ENCODE measurements around the gene TYMP. TPM values are rescaled to one million over a fixed set of nuclear protein-coding genes. Genes with fewer than 3 reads are reported as not detected.

The TYMP gene
- total and polyA plus RNA-seq, 2 donors (not counting 3 experiments of a cell fraction or from before 2014, with no cell fraction given): 2.0 to 2.4 TPM

GRCh38 chr22:50544078-50544745 lies 14.4 kb upstream of the TYMP start:
- CTCF ChIA-PET: interaction anchor here (0.6 to 2.3 kb wide), 3 partner anchors 18 to 75 kb away, joined by 4 to 9 read pairs (median 7); partner anchors contain the start of genes SCO2 and SYCE3
- Histone ChIP-seq H3K9ac (replicated peaks; ENCODE audit: extremely low read depth, insufficient read depth, low read length) (no peak overlapping the region), H3K27me3 (ENCODE audit: control insufficient read depth in 2 of 2, insufficient read depth in 2 of 2, low read length in 2 of 2) (peaks cover 20 to 33% of the 10 kb centered on the region in 2 experiments), H3K27ac (ENCODE audit: insufficient read depth, low read depth, low read length) (no peak overlapping the region), H3K9me1 (replicated peaks; ENCODE audit: control insufficient read depth, extremely low read depth, insufficient read depth, low read length) (no peaks in the 10 kb centered on the region), H3K4me3 (replicated peaks in 1 of 3; ENCODE audit: insufficient read depth in 1 of 3, low read depth in 1 of 3, low read length in 3 of 3) (no peak overlapping the region), H4K20me1 (replicated peaks; ENCODE audit: control insufficient read depth, extremely low read depth, insufficient read depth, low read length) (no peaks in the 10 kb centered on the region), H2AFZ (ENCODE audit: low read depth, low read length) (peak overlapping the region; percentile 17), H3K4me1 (ENCODE audit: control insufficient read depth, extremely low read depth, insufficient read depth, low read length) (no peaks in the 10 kb centered on the region), H3K36me3 (ENCODE audit: control insufficient read depth in 2 of 2, extremely low read depth in 1 of 2, insufficient read depth in 2 of 2, low read length in 2 of 2) (no peaks in the 10 kb centered on the region), H3K9me3 (replicated peaks; ENCODE audit: control insufficient read depth, insufficient read depth, low read length) (no peaks in the 10 kb centered on the region), H3K4me2 (ENCODE audit: insufficient read depth, low read length) (no peak overlapping the region), H3K79me2 (ENCODE audit: control insufficient read depth, insufficient read depth, low read length) (no peaks in the 10 kb centered on the region)
- dilution Hi-C loops (cut with MboI; ENCODE audit: extremely low pct_ligation_motif_present, low sequenced_read_pairs): no loop called here
- DNase-seq (ENCODE audit: low read depth, low spot score): peak; percentile 53
- no TSS peak for BruUV-seq (replicated peaks)
- TF ChIP-seq CTCF (IDR thresholded peaks at IDR 0.05; ENCODE audit: extremely low read depth in 1 of 2, insufficient read depth in 1 of 2, low read depth in 1 of 2, low read length in 2 of 2): peak; percentile 49 to 81
- TF ChIP-seq JUN (IDR thresholded peaks at IDR 0.05; ENCODE audit: borderline replicate concordance, insufficient read depth, insufficient read length, low read depth): no peak
- FAIRE-seq: peak; percentile 85
- POLR2A ChIA-PET: no interaction called here
- intact Hi-C loops (cut with micrococcal nuclease): loop anchor here (2.0 kb wide), 1 partner anchor 17 kb away; no protein-coding TSS in a partner anchor

DNA sequence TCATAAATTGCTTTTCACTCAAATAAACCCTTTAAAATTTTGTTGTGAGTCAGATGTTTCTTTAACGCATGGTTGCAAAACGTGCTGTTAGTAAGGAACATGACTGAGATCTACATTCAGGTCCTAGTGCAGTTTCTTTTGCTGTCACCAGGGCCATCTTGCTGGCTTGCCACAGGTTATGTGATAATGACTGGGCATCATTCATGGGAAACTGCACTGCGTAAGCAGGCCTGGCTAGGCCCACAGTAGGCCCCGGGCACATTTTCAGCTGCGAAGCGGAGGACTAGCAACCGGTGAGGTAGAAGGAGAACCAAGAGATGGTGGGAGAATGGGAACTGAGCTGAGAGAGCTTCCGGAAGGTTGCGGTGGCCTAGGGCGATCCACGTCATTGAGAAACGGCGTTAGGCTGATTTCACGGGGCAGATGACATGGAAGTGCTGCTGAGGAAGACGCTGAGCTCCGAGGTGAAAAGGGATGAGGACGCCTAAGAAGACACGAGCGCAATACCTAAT lies 12.7 kb upstream of the TYMP start:
- BruUV-seq (replicated peaks): no TSS peak
- H3K36me3 ChIP-seq (ENCODE audit: control insufficient read depth in 2 of 2, extremely low read depth in 1 of 2, insufficient read depth in 2 of 2, low read length in 2 of 2): no peaks in the 10 kb centered on the region
- no peak for TF ChIP-seq GATA2 (IDR thresholded peaks at IDR 0.05; ENCODE audit: insufficient read depth, insufficient read length, low read depth, low read length)
- TF ChIP-seq FOS (IDR thresholded peaks at IDR 0.05; ENCODE audit: borderline replicate concordance, insufficient read depth, low read length): no peak
- TF ChIP-seq, protein P1, sequence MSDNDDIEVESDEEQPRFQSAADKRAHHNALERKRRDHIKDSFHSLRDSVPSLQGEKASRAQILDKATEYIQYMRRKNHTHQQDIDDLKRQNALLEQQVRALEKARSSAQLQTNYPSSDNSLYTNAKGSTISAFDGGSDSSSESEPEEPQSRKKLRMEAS (IDR thresholded peaks at IDR 0.05; ENCODE audit: insufficient read depth, insufficient read length): no peak
- no peak for TF ChIP-seq POLR2AphosphoS5 (IDR thresholded peaks at IDR 0.05; ENCODE audit: insufficient read depth, low read depth, low read length)
- no peak for TF ChIP-seq CTCF (IDR thresholded peaks at IDR 0.05; ENCODE audit: extremely low read depth in 1 of 2, insufficient read depth in 1 of 2, low read depth in 1 of 2, low read length in 2 of 2)
- H3K9me1 ChIP-seq (replicated peaks; ENCODE audit: control insufficient read depth, extremely low read depth, insufficient read depth, low read length): no peaks in the 10 kb centered on the region
- CTCF ChIA-PET: no interaction called here
- H3K27me3 ChIP-seq (ENCODE audit: control insufficient read depth in 2 of 2, insufficient read depth in 2 of 2, low read length in 2 of 2): peaks cover 9 to 19% of the 10 kb centered on the region in 2 experiments
- no peaks in the 10 kb centered on the region for H3K4me1 ChIP-seq (ENCODE audit: control insufficient read depth, extremely low read depth, insufficient read depth, low read length)
- POLR2A ChIA-PET: no interaction called here
- H2AFZ ChIP-seq (ENCODE audit: low read depth, low read length): no peak overlapping the region
- dilution Hi-C loops (cut with MboI; ENCODE audit: extremely low pct_ligation_motif_present, low sequenced_read_pairs): no loop called here
- no peak overlapping the region for H3K27ac ChIP-seq (ENCODE audit: insufficient read depth, low read depth, low read length)
- DNase-seq (ENCODE audit: low read depth, low spot score) (no peak), FAIRE-seq (no peak)
- intact Hi-C loops (cut with micrococcal nuclease): no loop called here
- H3K4me2 ChIP-seq (ENCODE audit: insufficient read depth, low read length): no peak overlapping the region
- H3K9ac ChIP-seq (replicated peaks; ENCODE audit: extremely low read depth, insufficient read depth, low read length): no peak overlapping the region
- H3K4me3 ChIP-seq (replicated peaks in 1 of 3; ENCODE audit: insufficient read depth in 1 of 3, low read depth in 1 of 3, low read length in 3 of 3): no peak overlapping the region
- no peaks in the 10 kb centered on the region for H3K9me3 ChIP-seq (replicated peaks; ENCODE audit: control insufficient read depth, insufficient read depth, low read length)
- H3K79me2 ChIP-seq (ENCODE audit: control insufficient read depth, insufficient read depth, low read length): no peaks in the 10 kb centered on the region
- H4K20me1 ChIP-seq (replicated peaks; ENCODE audit: control insufficient read depth, extremely low read depth, insufficient read depth, low read length): no peaks in the 10 kb centered on the region

Data from endothelial cell of umbilical vein (primary cell).